ENCODE data around the gene CPTP. TPM values are rescaled to one million over a fixed set of nuclear protein-coding genes. Genes with fewer than 3 reads are reported as not detected.

CPTP gene
- total RNA-seq, 2 donors from 2014 or later: 35.6 to 64.1 TPM

- Histone ChIP-seq H3K4me3 (no peak overlapping the region), H3K4me1 (peaks cover 0 to 39% of the 10 kb centered on the region in 2 donors), H3K27me3 (no peaks in the 10 kb centered on the region), H3K9me3 (no peaks in the 10 kb centered on the region), H3K36me3 (peaks cover 23% of the 10 kb centered on the region), H3K27ac (no peak overlapping the region)
- TF ChIP-seq, protein P1, sequence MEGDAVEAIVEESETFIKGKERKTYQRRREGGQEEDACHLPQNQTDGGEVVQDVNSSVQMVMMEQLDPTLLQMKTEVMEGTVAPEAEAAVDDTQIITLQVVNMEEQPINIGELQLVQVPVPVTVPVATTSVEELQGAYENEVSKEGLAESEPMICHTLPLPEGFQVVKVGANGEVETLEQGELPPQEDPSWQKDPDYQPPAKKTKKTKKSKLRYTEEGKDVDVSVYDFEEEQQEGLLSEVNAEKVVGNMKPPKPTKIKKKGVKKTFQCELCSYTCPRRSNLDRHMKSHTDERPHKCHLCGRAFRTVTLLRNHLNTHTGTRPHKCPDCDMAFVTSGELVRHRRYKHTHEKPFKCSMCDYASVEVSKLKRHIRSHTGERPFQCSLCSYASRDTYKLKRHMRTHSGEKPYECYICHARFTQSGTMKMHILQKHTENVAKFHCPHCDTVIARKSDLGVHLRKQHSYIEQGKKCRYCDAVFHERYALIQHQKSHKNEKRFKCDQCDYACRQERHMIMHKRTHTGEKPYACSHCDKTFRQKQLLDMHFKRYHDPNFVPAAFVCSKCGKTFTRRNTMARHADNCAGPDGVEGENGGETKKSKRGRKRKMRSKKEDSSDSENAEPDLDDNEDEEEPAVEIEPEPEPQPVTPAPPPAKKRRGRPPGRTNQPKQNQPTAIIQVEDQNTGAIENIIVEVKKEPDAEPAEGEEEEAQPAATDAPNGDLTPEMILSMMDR (IDR thresholded peaks at IDR 0.05): no peak
- DNase-seq (ENCODE audit: low spot score): no peak
Measured at GRCh38 chr1:1330366-1331067, 5.9 kb downstream of the CPTP start.

GRCh38 chr1:1331068-1331965 is 6.7 kb downstream of the CPTP start, which contains the start of gene TAS1R3:
Gene TAS1R3 (plus strand): TSS chr1:1331280. CDS start chr1:1331346, 66 bp downstream.
- DNase-seq (ENCODE audit: low spot score): no peak
- H3K4me1 ChIP-seq: peaks cover 0 to 31% of the 10 kb centered on the region in 2 donors
- no peak within 1 kb of the TSS for H3K4me3 ChIP-seq
- TF ChIP-seq, protein P1 (IDR thresholded peaks at IDR 0.05): no peak
- no peaks in the 10 kb centered on the region for H3K9me3 ChIP-seq
- H3K27me3 ChIP-seq: no peaks in the 10 kb centered on the region
- no peak within 1 kb of the TSS for H3K27ac ChIP-seq
- peaks cover 23% of the 10 kb centered on the region for H3K36me3 ChIP-seq

GRCh38 chr1:1332031-1332755 is 7.6 kb downstream of the CPTP start:
- Histone ChIP-seq H3K27ac (no peak overlapping the region), H3K36me3 (peaks cover 18% of the 10 kb centered on the region), H3K27me3 (no peaks in the 10 kb centered on the region), H3K4me3 (no peak overlapping the region), H3K4me1 (peaks cover 0 to 22% of the 10 kb centered on the region in 2 donors), H3K9me3 (no peaks in the 10 kb centered on the region)
- DNase-seq (ENCODE audit: low spot score): no peak
- TF ChIP-seq, protein P1 (IDR thresholded peaks at IDR 0.05): no peak

GRCh38 chr1:1332774-1333480 is 8.3 kb downstream of the CPTP start:
- peaks cover 0 to 21% of the 10 kb centered on the region in 2 donors for H3K4me1 ChIP-seq
- H3K27ac ChIP-seq: no peak overlapping the region
- H3K27me3 ChIP-seq: no peaks in the 10 kb centered on the region
- H3K9me3 ChIP-seq: no peaks in the 10 kb centered on the region
- no peak overlapping the region for H3K4me3 ChIP-seq
- no peak for DNase-seq (ENCODE audit: low spot score)
- H3K36me3 ChIP-seq: peaks cover 14% of the 10 kb centered on the region
- TF ChIP-seq, protein P1 (IDR thresholded peaks at IDR 0.05): no peak

Measured in right atrium auricular region (tissue), 2 donors.